Left lung (tissue), 10 donors: ENCODE data around the gene C2CD4C. TPM values are rescaled to one million over a fixed set of nuclear protein-coding genes. Genes with fewer than 3 reads are reported as not detected.
"Not testable (repeated sequence)": the region's sequence is repeated elsewhere in the genome, so short reads cannot be mapped to it uniquely, and the experiment has no call there.

ENCODE experiments used
- ATAC-seq: fragments of 200-7000 bp; cut with Tn5 transposase; one replicate; pipeline ENCODE4 v1.9.1; 2020; ENCODE audit warnings: moderate library complexity
- DNase-seq, 4 donors: peaks; one replicate each; pipeline ENCODE4 v3.0.0-alpha.2; 2013 to 2020
- H3K27ac ChIP-seq, 2 donors: fragments of 200-600 bp; sonication (generic) in 1 of 2; one replicate each; pipeline versions ENCODE4 v1.5.0 to v1.8.0; 2020 to 2021
- H3K27me3 ChIP-seq, 2 donors: fragments of 200-600 bp; sonication (generic) in 1 of 2; one replicate each; pipeline versions ENCODE4 v1.5.0 to v1.8.0; 2020 to 2021
- H3K36me3 ChIP-seq, 2 donors: fragments of 200-600 bp; sonication (generic) in 1 of 2; one replicate each; pipeline versions ENCODE4 v1.5.0 to v1.8.0; 2020 to 2021
- H3K4me1 ChIP-seq, 2 donors: fragments of 200-600 bp; one replicate each; pipeline ENCODE4 v1.8.0; 2021
- H3K4me3 ChIP-seq, 2 donors: fragments of 200-600 bp; sonication (generic) in 1 of 2; one replicate each; pipeline versions ENCODE4 v1.5.0 to v1.8.0; 2020 to 2021; ENCODE audit warnings: mild to moderate bottlenecking in 1 of 2
- H3K9me3 ChIP-seq, 2 donors: fragments of 200-600 bp; sonication (generic) in 1 of 2; one replicate each; pipeline versions ENCODE4 v1.5.0 to v1.8.0; 2020 to 2021
- CTCF ChIP-seq, 2 donors: fragments of 200-600 bp; sonication (generic) in 1 of 2; IDR thresholded peaks; one replicate each; pipeline versions ENCODE4 v1.5.0 to v1.8.0; 2021; ENCODE audit warnings: antibody characterized with exemption in 2 of 2
- intact Hi-C, 2 donors: fragments of 100-400 bp; cut with DNase I; formaldehyde crosslinking; loops; one replicate each; pipeline versions ENCODE4 v1.11.2 to v1.14.2; 2022
- polyA plus RNA-seq, 6 donors: library from polyadenylated mRNA; unstranded; fragments of 120-200 nt; gene quantifications; one replicate each; pipeline ENCODE4 v1.2.1, GENCODE V29; 2013; ENCODE audit not compliant: insufficient read length in 6 of 6
- total RNA-seq, 2 donors: library from RNA; stranded (reverse); fragmentation: NEBNext Ultra II Directional; extraction: Animal tissue kit (Norgen Biotek cat#: 25700); gene quantifications; one replicate each; pipeline ENCODE4 v1.2.1, GENCODE V29; 2021
- donor health status: DM: no; HTN: yes; CAD: no.
- donor health status: DM: no; HTN: no; CAD: no.

C2CD4C gene
- total and polyA plus RNA-seq, 8 donors: 0.27 to 2.4 (median 0.86) TPM

GRCh38 chr19:397941-398706, 10.8 kb downstream of the C2CD4C start:
- H3K9me3 ChIP-seq: peaks cover 0 to 5% of the 10 kb centered on the region in 2 donors
- intact Hi-C loops: no loop called here
- DNase-seq (peak in 2 of 4 donors; percentile 20 to 46), ATAC-seq (no peak)
- H3K36me3 ChIP-seq: no peaks in the 10 kb centered on the region
- H3K4me1 ChIP-seq: no peaks in the 10 kb centered on the region
- no peak overlapping the region for H3K4me3 ChIP-seq
- no peak overlapping the region for H3K27ac ChIP-seq
- peaks cover 0 to 27% of the 10 kb centered on the region in 2 donors for H3K27me3 ChIP-seq
- TF ChIP-seq CTCF (IDR thresholded peaks at IDR 0.05): no peak

GRCh38 chr19:397321-397720, 11.6 kb downstream of the C2CD4C start:
- intact Hi-C loops: no loop called here
- ATAC-seq: no peak
- peak in 1 of 4 donors; percentile 58 for DNase-seq
- no peak overlapping the region for H3K27ac ChIP-seq
- peaks cover 0 to 7% of the 10 kb centered on the region in 2 donors for H3K9me3 ChIP-seq
- no peaks in the 10 kb centered on the region for H3K36me3 ChIP-seq
- no peak overlapping the region for H3K4me3 ChIP-seq
- peaks cover 0 to 19% of the 10 kb centered on the region in 2 donors for H3K27me3 ChIP-seq
- no peak for TF ChIP-seq CTCF (IDR thresholded peaks at IDR 0.05)
- no peaks in the 10 kb centered on the region for H3K4me1 ChIP-seq

- H3K27ac ChIP-seq: no peak overlapping the region
- DNase-seq: no peak
- no peaks in the 10 kb centered on the region for H3K36me3 ChIP-seq
- intact Hi-C loops: no loop called here
- no peak overlapping the region for H3K4me3 ChIP-seq
- TF ChIP-seq CTCF (IDR thresholded peaks at IDR 0.05): no peak
- ATAC-seq: no peak
- no peaks in the 10 kb centered on the region for H3K4me1 ChIP-seq
- H3K9me3 ChIP-seq: peaks cover 0 to 7% of the 10 kb centered on the region in 2 donors
- H3K27me3 ChIP-seq: peaks cover 0 to 3% of the 10 kb centered on the region in 2 donors
These were observed 13.5 kb downstream of the C2CD4C start for GRCh38 chr19:395467-395866.

- H3K9me3 ChIP-seq, ATAC-seq, H3K27ac ChIP-seq, DNase-seq, H3K4me3 ChIP-seq, H3K27me3 ChIP-seq, H3K4me1 ChIP-seq, intact Hi-C loops, H3K36me3 ChIP-seq: not testable (repeated sequence)
These were observed 14.1 kb downstream of the C2CD4C start for GRCh38 chr19:394857-395256.

- H3K27ac ChIP-seq, H3K4me3 ChIP-seq, H3K9me3 ChIP-seq, H3K36me3 ChIP-seq, intact Hi-C loops, ATAC-seq, H3K4me1 ChIP-seq, DNase-seq: not testable (repeated sequence)
- peaks cover 0 to 14% of the 10 kb centered on the region in 2 donors for H3K27me3 ChIP-seq
These were observed 15.4 kb downstream of the C2CD4C start for GRCh38 chr19:393560-393959.

- intact Hi-C loops: no loop called here
- no peak for TF ChIP-seq CTCF (IDR thresholded peaks at IDR 0.05)
- no peak overlapping the region for H3K4me3 ChIP-seq
- peak; percentile 85 for ATAC-seq
- no peaks in the 10 kb centered on the region for H3K36me3 ChIP-seq
- peaks cover 0 to 18% of the 10 kb centered on the region in 2 donors for H3K27me3 ChIP-seq
- DNase-seq: peak in 2 of 4 donors; percentile 45 to 72
- H3K9me3 ChIP-seq: peaks cover 0 to 4% of the 10 kb centered on the region in 2 donors
- no peaks in the 10 kb centered on the region for H3K4me1 ChIP-seq
- H3K27ac ChIP-seq: no peak overlapping the region
These were observed 16.5 kb downstream of the C2CD4C start for GRCh38 chr19:392375-392970.
